Measurements from ENCODE around the gene CAMK2A.

DNA sequence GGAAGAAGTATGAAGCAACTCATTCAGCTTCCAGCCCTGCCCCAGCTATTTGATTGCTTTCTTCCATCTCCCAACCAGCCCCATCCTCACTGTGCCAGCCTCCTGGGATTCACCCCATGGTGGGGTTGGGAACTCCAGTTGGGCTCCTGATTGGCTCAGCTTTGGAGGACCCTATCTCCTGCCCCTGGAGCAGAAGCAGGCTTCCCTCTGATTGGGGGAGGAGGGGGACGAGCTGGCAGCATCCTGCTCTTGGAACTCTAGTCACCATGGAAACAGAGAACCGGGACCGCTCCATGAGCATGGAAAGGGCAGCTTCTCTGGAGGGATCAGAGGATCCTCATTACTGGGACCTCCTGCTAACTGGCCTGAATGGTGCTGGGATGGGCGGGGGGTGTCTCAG is 97.1 kb downstream of the CAMK2A start:
- no peak for TF ChIP-seq CTCF (IDR thresholded peaks at IDR 0.05)
- TF ChIP-seq EP300 (IDR thresholded peaks at IDR 0.05) = no peak
- no peak for TF ChIP-seq POLR2A (IDR thresholded peaks at IDR 0.05)

All from tibial nerve (tissue), 4 donors.